HL-60 (cell line): Measurements from ENCODE around the gene MUC20.
"Not testable (repeated sequence)": the region's sequence is repeated elsewhere in the genome, so short reads cannot be mapped to it uniquely, and the experiment has no call there.

Experiments
- DNase-seq, 2 experiments: peaks; one replicate each; pipeline ENCODE4 v3.0.0-alpha.2; 2010 to 2020; ENCODE audit warnings: low read depth in 1 of 2, low spot score in 1 of 2
- H3K27ac ChIP-seq: fragments of 250-450 bp; sonication (Bioruptor Pico); replicated peaks from 2 replicates; pipeline ENCODE4 v1.5.1; 2020; ENCODE audit warnings: mild to moderate bottlenecking, moderate library complexity
- H3K27me3 ChIP-seq: fragments of 250-450 bp; sonication (Bioruptor Pico); 2 replicates; pipeline ENCODE4 v1.5.1; 2021; ENCODE audit warnings: mild to moderate bottlenecking, moderate library complexity; ENCODE audit not compliant: insufficient read depth, poor library complexity, severe bottlenecking
- H3K4me3 ChIP-seq: replicated peaks from 2 replicates; pipeline ENCODE4 v1.5.1; 2011; ENCODE audit warnings: mild to moderate bottlenecking, control low read depth, low read length; ENCODE audit not compliant: insufficient read depth
- GABPA ChIP-seq: IDR thresholded peaks from 2 replicates; pipeline ENCODE4 v1.6.1; 2012; ENCODE audit warnings: low read depth
- POLR2AphosphoS5 ChIP-seq: IDR thresholded peaks from 2 replicates; pipeline ENCODE4 v1.6.1; 2012; ENCODE audit warnings: low read depth
- SPI1 ChIP-seq: IDR thresholded peaks from 2 replicates; pipeline ENCODE4 v1.6.1; 2012; ENCODE audit warnings: low read depth, mild to moderate bottlenecking, borderline replicate concordance
- microRNA-seq: library from miRNA; unstranded; fragments of <30 nt; microRNA quantifications from one replicate; pipeline ENCODE4, GENCODE V29; 2018
- TF ChIP-seq, protein P1 (sequence below): IDR thresholded peaks from 2 replicates; pipeline ENCODE4 v1.6.1; 2012; ENCODE audit warnings: low read depth; ENCODE audit not compliant: insufficient replicate concordance
- TF ChIP-seq, protein P2 (sequence below): IDR thresholded peaks from one replicate; pipeline ENCODE4 v1.5.1; 2011; ENCODE audit warnings: low read length, control low read depth, inconsistent platforms; ENCODE audit not compliant: insufficient read depth

The MUC20 gene

DNA sequence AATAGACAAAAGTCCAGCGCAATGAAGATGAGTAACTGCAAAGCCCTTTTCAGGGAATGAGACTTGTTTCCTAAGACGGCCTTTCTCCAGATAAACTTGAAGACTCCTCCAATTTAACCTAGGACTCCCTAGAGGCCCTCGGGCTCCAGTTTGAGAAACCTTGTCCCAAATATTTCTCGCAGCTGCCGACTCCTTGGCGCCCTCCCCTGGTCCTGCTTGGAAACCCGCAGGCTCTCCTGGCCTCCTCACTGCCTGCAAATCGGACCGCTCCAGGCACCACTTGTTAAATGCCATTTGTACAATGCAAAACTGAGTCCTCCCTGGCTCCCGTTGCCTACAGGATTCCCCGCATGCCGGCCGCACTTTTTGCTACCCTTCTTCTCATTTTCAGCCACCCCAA lies 54.1 kb downstream of the MUC20 start:
- Histone ChIP-seq H3K27ac (no peak overlapping the region), H3K27me3 (no peaks in the 10 kb centered on the region), H3K4me3 (no peak overlapping the region)
- no peak for TF ChIP-seq SPI1
- TF ChIP-seq, protein P1, sequence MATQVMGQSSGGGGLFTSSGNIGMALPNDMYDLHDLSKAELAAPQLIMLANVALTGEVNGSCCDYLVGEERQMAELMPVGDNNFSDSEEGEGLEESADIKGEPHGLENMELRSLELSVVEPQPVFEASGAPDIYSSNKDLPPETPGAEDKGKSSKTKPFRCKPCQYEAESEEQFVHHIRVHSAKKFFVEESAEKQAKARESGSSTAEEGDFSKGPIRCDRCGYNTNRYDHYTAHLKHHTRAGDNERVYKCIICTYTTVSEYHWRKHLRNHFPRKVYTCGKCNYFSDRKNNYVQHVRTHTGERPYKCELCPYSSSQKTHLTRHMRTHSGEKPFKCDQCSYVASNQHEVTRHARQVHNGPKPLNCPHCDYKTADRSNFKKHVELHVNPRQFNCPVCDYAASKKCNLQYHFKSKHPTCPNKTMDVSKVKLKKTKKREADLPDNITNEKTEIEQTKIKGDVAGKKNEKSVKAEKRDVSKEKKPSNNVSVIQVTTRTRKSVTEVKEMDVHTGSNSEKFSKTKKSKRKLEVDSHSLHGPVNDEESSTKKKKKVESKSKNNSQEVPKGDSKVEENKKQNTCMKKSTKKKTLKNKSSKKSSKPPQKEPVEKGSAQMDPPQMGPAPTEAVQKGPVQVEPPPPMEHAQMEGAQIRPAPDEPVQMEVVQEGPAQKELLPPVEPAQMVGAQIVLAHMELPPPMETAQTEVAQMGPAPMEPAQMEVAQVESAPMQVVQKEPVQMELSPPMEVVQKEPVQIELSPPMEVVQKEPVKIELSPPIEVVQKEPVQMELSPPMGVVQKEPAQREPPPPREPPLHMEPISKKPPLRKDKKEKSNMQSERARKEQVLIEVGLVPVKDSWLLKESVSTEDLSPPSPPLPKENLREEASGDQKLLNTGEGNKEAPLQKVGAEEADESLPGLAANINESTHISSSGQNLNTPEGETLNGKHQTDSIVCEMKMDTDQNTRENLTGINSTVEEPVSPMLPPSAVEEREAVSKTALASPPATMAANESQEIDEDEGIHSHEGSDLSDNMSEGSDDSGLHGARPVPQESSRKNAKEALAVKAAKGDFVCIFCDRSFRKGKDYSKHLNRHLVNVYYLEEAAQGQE: no peak
- no peak for TF ChIP-seq GABPA
- TF ChIP-seq, protein P2, sequence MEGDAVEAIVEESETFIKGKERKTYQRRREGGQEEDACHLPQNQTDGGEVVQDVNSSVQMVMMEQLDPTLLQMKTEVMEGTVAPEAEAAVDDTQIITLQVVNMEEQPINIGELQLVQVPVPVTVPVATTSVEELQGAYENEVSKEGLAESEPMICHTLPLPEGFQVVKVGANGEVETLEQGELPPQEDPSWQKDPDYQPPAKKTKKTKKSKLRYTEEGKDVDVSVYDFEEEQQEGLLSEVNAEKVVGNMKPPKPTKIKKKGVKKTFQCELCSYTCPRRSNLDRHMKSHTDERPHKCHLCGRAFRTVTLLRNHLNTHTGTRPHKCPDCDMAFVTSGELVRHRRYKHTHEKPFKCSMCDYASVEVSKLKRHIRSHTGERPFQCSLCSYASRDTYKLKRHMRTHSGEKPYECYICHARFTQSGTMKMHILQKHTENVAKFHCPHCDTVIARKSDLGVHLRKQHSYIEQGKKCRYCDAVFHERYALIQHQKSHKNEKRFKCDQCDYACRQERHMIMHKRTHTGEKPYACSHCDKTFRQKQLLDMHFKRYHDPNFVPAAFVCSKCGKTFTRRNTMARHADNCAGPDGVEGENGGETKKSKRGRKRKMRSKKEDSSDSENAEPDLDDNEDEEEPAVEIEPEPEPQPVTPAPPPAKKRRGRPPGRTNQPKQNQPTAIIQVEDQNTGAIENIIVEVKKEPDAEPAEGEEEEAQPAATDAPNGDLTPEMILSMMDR: peak; percentile 21
- DNase-seq: no peak

DNA sequence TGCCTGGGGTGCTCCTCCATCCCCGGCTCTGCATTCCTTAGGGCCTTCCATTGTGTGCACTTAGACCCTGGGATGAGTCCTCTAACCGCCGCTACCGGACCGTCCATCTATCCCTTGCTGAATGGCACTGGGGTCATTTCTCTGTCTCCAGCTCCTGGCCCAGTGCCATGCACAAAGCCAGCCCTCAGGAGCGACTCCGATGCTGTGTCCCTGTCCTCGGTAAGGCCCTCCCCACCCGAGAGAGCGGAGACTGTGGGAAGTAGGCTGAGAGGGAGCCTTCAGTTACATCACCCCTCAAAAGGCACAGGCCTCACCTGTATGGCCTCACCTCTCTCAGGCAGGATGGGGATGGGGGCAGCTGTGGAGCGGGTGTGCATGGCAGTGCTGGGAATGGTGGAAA lies 57.2 kb downstream of the MUC20 start:
- DNase-seq: no peak
- Histone ChIP-seq H3K27ac (no peak overlapping the region), H3K4me3 (no peak overlapping the region), H3K27me3 (no peaks in the 10 kb centered on the region)
- TF ChIP-seq POLR2AphosphoS5: no peak
- TF ChIP-seq, protein P1: no peak
- TF ChIP-seq, protein P2: no peak

DNA sequence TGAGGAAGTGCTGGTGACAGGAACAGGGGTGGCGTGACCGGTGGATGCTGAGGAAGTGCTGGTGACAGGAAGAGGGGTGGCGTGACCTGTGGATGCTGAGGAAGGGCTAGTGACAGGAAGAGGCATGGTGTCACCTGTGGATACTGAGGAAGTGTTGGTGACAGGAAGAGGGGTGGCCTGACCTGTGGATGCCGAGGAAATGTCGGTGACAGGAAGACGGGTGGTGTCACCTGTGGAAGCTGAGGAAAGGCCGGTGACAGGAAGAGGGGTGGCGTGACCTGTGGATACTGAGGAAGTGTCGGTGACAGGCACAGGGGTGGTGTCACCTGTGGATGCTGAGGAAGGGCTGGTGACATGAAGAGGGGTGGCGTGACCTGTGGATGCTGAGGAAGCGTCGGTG lies 60.5 kb downstream of the MUC20 start:
- H3K27ac ChIP-seq, DNase-seq, H3K4me3 ChIP-seq, H3K27me3 ChIP-seq: not testable (repeated sequence)

Small RNA genes lying within 50 kb of the gene (microRNA-seq; reads per million reads assigned to microRNA genes)
- 74.8 reads per million, percentile 66 among the genes with 10 or more reads in this experiment for gene MIR570
